GM19239 (cell line): ENCODE results near the gene OSBP.
A peak's percentile ranks its signal among the peaks of the same experiment; 100 is the strongest.
"Not testable (repeated sequence)": the region's sequence is repeated elsewhere in the genome, so short reads cannot be mapped to it uniquely, and the experiment has no call there.

Experiments
- DNase-seq: peaks from one replicate; pipeline ENCODE4 v3.0.0; 2011; ENCODE audit warnings: low spot score; ENCODE audit not compliant: insufficient read length
- FAIRE-seq: peaks from 2 replicates; lab custom pipeline; 2011; peaks lifted over from hg19 to GRCh38; lab: Jason Lieb, UNC

Gene OSBP

GRCh38 chr11:59558270-59558643, 57.3 kb downstream of the OSBP start:
- DNase-seq (no peak), FAIRE-seq (no peak)

- DNase-seq, result no peak
- FAIRE-seq, result no peak
These were observed 58.6 kb downstream of the OSBP start for GRCh38 chr11:59556917-59557348.

DNA sequence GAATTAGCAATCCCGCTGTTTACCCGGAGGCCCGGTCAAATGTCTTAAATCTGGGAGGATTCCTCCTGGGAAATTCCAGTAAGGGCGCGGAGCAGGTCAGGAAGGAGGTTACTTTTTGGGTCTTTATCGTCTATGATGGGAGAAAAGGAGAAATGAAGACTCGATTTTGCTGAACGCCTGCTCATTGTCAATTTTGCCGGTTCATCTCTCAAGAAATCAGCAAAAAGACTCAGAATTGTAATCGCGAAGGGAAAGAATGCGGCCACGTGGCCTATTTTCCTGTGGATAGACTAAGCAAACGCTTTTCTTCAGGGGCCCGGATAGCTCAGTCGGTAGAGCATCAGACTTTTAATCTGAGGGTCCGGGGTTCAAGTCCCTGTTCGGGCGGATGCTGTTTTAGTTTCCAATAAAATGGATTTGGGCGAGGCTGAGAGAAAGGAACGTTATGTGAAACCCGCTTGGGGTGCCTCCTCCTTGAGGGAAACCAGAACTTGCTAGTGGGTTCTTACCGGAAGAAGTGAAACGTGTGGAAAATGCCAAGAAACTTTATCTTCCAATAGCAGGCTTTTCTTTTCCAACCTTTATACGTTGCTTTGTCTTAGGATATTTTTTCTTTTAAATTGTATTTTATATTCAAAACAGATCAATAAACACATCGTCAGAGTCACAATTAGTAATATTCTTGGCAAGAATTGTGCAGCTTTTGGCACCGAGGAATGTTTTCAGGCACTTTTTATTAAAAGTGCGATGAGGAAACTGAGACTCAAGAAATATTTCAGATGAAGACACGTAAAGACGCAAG, 59.3 kb downstream of the OSBP start:
- DNase-seq, result no peak

DNA sequence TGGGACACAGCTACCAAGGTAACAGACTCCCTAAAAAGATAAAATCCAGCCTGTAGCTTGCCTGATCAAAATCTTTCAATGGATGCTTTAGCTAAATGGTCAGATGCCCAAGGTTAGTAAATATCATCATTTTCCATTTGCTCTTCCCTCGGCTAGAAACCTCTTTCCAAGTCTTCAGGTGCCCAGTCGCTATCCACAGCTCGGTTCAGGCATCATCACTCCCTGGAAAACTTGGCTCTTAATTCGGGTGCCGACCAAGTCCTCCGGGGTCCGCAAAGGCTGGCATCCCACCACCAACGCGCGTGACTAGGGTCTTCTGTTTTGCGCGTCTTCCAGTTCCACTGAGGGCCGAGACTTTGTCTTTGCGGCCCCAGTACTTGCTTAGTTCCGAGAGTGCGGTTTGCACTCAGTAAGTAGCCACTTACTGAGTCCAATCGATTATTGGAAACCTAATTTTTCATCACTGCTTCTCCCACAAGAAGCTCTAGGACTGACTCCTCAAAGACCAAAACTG, 59.9 kb downstream of the OSBP start:
- FAIRE-seq, result no peak
- no peak for DNase-seq

More for the DNA sequence above, 59.3 kb downstream of the OSBP start:
- FAIRE-seq, result peak; percentile 86

DNA sequence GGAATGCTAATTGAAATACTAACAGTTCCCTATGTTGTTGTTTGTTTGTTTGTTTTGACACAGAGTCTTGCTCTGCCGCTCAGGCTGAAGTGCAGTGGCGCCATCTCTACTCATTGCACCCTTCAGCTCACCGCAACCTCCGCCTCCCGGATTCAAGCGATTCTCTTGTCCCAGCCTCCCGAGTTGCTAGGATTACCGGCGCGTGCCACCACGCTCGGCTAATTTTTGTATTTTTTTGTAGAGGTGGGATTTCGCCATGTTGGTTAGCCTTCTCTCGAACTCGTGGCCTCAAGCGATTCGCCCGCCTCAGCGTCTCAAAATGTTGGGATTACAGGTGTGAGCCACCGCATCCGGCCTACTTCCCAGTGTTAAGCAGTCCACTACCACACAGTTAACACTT, 62.3 kb downstream of the OSBP start:
- DNase-seq (no peak), FAIRE-seq (no peak)

DNA sequence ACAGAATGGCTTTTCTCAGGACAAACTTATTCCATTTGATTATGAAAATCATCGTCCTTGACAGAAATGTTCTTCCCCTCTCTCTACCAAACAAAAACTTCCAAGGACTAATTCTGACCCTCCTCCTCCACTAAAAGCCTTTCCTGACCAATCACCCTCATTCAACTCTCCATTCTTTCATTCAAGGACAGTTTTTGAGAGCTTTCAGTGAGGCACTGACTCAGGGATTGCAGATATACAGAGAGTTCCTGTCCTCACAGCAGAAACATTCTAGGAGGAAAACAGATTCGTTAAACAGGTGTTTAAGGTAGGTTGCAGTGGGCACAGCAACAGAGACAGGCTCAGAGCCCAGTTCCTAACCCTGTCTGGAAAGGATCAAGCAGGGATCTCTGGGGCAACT, 62.7 kb downstream of the OSBP start:
- FAIRE-seq, result no peak
- no peak for DNase-seq

DNA sequence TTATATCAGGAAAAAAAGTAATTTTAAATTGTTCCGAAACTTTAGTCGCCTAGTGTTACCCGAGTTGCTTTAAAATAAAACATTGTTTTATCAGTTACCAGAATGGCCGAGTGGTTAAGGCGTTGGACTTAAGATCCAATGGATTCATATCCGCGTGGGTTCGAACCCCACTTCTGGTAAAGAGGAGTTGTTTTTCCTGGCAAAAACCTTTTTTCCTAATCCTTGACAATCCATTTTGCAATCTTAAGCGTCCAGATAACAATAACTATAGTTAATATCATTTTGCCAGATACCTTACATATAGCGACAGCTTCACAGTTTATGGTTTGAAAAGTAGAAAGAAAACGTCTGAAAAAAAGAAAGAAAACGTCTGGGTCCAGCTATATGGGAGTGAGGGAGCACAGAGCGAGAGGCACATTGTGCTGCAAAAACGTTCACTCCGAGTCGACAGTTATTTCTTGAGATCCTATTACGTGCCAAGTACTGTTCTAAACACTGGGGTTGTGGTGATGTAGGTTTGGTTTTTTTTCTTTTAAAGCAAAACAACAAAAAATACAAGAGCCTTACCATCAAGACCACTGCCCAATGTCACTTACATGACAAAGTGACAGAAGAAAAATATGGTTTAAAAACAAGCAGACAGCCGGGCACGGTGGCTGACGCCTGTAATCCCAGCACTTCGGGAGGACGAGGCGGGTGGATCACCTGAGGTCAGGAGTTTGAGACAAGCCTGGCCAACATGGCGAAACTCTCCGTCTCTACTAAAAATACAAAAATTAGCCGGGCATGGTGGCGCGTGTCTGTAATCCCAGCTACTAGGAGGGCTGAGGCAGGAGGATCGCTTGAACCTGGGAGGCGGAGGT, 63.7 kb downstream of the OSBP start:
- FAIRE-seq, result no peak
- no peak for DNase-seq

DNA sequence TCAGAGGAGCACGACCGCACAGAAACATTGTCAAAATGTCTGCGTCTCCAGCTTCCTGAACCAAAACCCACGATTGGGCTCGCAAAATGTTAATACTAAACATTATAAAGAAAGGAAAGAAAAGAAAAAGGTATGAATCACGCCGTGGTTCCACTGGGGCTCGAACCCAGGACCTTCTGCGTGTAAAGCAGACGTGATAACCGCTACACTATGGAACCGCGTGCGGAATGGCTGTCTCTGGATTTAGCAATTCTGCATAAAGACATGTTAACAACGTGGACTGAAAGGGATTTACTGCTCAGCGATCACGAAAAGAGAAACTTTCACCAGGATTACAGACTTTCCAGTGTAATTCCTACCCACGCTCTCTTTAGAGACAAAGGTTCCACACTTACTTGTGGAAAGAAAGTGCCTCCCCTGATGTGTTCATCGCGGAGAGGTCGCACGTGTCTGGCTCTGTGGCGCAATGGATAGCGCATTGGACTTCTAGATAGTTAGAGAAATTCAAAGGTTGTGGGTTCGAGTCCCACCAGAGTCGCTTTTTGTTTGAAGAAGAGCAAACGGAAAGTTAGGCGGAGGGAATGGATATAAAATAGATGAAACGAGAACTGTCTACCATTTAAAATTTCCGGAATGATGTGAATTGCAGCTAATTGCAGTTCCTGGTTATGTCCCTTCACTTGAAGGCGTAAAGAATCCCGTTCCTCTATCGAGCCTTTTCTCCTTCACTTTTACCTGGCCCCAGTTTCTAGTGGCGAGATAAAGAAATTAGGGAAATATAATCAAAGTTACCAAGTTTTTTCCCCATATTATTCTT, 64.5 kb downstream of the OSBP start:
- peak; percentile 73 for FAIRE-seq
- no peak for DNase-seq

DNA sequence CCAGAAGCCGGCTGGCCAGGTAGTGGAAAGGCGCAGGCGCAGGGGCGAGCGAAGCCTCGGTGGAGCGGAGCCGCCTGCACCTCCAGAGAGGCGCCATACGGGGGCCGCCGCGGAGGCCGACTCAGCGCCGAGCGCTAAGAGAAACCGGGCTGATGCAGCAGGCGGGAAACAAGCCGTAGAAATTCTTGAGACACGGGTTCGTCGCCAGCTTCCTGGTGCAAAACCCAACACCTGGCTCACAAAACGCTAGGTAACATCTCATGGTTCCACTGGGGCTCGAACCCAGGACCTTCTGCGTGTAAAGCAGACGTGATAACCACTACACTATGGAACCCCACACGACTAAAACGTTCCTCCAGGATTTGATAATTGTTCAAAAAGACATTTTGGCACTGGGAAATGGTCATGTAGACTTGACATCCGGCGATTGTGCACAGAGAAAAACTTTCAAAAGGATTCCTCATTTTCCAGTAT, 65.2 kb downstream of the OSBP start:
- FAIRE-seq (peak; percentile 81), DNase-seq (peak; percentile 36)

DNA sequence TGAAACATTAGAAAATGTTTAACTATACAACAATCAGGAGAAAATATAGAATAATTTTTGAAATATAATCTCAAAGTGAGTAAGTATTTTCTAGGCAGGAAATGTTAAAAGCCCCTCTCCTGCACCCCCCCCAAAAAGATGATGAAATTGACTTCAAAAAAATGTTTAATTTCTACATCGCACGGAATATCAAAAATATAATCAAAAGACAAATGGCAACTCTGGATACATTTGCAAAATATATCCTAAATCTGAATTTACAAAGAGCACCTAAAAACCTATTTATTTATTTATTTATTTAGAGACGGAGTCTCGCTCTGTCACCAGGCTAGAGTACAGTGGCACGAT, 67.3 kb downstream of the OSBP start:
- DNase-seq (no peak), FAIRE-seq (no peak)

- not testable (repeated sequence) for DNase-seq, FAIRE-seq
These were observed 67.8 kb downstream of the OSBP start for GRCh38 chr11:59547605-59548308.

DNA sequence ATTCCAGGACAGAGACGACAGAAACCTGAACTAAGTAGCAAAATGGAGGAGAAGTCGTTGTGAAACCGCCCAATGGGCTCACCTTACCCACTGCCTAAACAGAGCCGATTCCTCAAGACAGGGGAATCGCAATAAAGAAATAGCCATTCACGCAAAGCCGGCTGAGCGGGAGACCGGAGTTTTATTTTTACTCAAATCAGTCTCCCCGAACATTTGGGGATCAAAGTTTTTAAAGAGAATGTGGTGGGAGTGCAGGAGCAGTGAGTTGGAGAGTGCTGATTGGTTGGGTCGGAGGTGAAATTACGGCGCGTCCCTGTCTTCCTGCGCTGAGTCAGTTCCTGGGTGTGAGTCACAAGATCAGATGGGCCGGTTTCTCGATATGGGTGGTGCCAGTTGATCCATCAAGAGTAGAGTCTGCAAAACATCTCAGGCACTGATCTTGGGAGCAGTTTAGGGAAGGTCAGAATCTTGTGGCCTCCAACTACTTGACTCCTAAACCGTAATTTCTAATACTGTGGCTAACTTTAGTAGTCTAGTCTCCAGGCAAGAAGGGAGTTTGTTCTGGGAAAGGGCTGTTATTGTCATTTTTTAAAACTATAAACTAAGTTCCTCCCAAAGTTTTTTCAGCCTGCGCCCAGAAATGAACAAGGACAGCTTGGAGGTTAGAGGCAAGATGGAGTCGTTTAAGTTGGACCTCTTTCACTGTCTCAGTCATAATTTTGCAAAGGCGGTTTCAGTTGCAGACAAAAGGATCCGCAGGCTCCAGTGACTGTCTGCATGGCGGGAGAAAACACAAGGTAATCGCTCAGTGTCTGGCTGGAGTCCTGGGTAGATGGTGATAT, 70.2 kb downstream of the OSBP start:
- FAIRE-seq, result no peak
- DNase-seq, result no peak

DNA sequence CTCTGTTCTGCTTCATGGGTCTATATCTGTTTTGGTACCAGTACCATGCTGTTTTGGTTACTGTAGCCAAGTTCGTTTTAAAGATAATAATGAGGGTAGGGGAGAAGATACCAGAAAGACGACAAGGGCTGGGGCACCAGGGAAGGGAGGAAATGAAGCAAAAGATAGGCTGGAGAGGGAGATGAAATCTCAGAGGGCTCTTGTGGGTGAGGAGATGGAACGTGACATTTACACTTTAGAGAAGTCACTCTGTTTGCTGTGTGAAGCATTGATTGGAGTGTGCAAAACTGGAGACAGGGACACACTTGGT, 70.8 kb downstream of the OSBP start:
- no peak for FAIRE-seq
- no peak for DNase-seq

GRCh38 chr11:59543713-59544112, 71.9 kb downstream of the OSBP start:
- FAIRE-seq, DNase-seq: not testable (repeated sequence)

- FAIRE-seq, result no peak
- no peak for DNase-seq
These were observed 73.3 kb downstream of the OSBP start for GRCh38 chr11:59542142-59542810.

DNA sequence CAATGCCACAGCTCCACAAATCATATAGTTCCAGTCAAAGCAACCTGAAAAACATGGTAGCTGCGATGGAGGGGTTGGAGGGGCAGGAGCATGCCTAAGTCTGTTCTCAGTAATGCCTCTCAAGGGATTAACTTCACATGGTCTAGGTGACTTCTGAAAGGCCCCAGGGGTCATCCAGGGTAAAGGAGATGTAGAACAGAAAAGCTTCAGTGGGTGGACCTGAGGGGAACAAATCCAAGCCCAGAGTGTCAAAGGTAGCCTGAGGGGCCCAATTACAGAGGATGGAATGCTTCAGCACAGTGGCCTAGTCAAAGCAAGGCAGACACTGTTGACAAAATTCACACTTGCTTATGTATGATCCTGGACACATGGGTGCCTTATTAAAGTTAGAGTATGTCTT, 80.9 kb downstream of the OSBP start:
- FAIRE-seq, result no peak

DNA sequence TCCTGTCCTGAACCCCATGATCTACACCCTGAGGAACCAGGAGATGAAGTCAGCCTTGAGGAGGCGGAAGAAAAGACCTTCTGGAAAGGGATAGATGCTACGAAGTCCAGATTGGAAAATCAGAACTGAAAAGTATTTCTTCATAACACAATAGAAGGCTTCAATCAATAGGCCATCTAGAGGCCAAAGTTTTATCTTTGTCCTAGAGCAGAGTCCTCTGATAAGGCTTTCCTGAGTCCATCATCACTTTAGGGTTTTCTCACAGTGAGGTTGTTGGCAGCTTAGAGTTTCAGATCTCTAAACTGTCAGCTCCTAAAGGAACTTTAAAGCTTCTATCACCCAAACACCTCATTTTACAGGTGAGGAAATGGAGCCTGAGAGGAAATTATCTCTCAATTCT, 83.0 kb downstream of the OSBP start:
- DNase-seq, result no peak
- FAIRE-seq, result no peak

More for the DNA sequence above, 80.9 kb downstream of the OSBP start:
- no peak for DNase-seq

- no peak for DNase-seq
- no peak for FAIRE-seq
These were observed 86.9 kb downstream of the OSBP start for GRCh38 chr11:59528711-59529110.
